Activated gamma-delta T cell treated with Interleukin-2 at 50 U/mL for 16 hours (primary cell): Measurements from ENCODE around the gene SALL4.
"Not testable (repeated sequence)": the region's sequence is repeated elsewhere in the genome, so short reads cannot be mapped to it uniquely, and the experiment has no call there.

Experiments used
- DNase-seq: peaks from one replicate; pipeline ENCODE4 v3.0.0-alpha.2; 2020

Gene SALL4

DNA sequence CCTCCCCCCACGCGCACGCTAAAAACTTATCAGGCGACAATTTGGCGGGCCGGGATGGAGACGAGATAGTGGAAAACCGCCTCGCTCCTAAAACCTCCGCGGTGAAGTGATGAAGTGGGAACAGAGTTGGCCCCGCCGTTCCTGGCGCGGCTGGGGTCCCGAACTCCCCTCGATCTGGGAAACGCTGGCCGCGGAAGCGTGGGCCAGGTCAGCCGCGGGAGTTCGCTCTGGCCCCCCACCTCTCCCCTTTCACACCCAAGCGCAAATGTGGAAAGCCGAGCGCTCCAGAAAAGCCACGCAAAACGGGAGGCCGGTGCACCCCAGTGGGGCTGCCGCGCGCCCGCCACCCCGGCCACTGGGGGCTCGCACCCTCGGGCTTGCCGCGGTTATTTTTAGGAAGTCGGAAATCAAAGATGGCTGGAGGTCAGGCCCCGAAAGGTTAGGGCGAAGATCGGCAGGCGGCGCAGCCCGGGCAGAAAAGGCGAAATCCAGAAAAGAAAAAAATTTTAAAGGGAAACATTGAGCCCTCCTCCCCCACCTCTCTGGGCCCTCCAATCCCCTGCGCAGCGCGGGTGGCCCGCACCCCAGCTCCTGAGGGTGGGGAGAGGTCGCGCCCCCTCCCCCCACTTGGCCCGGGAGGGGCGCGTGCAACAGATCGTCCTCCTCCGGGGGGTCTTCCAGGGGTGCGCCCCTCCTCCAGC is 1.0 kb downstream of the SALL4 start:
- DNase-seq, result no peak

DNA sequence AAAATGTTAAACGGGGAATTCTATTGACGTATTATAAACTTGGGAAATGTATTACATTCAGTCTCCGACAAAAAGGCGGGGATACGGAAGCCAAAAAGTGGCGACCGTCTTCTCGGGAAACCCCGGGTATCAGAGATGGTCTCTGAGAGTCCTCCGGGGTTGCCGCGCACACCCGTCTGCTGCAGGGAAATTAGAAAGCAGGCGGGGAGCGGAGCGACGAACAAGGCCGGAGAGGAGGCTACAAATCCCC is 1.5 kb downstream of the SALL4 start:
- no peak for DNase-seq

DNA sequence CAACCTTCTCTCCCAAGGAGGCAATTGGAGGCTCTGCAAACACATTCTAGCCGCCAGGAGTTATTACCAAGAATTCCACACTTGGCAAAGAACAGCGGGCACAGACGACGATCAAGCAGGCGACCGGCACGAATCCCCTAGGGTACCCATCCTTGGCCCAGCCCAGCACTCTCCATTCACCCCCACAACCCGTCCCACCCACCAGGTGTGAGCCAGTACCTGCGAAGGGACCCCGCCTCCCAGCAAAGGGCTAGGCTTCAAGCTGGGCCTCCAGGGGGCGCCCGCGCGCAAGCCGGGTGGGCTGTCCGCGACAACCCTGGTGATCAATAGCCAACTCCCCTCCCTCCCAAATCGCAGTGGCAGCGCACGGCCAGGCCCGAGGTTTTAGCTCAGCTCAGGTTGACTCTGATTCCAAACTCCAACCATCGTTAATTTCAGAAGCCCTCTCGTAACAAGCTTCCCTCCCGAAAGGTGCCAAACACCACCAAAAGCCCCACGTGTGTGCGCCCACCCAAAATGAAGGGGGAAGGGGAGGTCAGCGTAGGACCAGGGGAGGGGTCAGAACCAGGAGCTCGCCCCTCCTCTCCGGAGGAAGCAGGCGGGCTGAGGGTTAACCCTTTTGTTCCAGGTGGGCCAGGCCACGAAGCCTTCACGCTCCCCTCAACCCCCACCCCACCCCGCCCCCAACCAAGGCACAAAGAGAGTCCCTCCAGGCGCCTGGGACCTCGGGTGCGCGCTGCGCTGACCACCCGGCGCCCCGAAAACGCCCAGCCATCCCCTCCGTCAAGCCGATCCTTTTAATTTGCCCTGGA is 2.1 kb downstream of the SALL4 start:
- peak; percentile 62 for DNase-seq

DNA sequence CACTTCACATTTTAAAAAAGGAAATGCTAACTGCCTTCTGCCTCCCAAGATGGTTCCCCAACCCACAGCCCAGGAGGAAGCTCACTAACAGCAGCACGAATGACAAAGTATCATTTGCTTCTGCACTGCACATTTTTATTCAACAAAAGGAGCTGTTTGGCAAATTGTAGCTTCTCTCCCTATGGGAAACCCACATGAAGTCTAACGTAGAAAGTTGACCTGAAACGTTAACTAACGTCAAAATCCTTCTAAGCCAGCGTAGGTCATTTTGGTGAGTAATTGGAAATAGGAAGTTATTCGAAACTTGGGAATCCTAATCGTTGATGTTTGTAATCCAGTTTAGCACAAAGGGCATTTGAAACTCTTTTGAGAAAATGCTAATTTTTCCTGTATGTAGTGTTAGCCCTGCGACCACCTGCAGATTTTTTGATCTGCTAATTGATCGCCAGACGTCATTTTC is 2.9 kb downstream of the SALL4 start:
- DNase-seq, result no peak

DNA sequence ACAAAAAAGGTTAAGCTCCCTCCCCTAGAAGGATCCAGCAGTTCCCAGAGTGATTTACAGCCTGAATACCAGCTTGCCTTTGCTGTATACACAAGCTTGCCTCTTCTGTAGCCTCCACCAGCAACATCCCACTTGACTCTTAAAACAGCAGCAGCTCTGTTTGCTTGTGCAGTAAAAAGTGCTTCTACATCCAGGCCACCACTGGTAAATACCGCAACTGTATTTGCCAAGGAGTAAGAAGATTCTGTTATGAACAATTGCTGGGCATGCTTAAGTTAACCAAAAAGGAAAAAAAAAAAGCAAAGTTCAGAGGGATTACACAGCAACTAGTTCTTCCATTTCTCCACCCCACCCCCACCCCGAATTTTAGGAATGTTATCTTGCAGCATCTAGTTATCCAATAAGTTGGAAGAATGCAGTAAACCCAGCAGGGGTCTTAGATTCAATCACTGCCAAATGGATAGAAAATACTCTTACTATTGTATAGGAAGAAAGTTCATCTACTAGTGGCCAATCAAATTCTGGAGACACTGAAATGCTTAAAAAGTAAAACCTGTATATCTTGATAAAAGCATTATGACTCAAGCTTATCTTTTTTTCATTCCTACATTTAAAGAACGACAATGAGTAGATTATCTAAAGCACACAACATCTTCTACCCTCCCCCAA is 4.8 kb downstream of the SALL4 start:
- no peak for DNase-seq

DNA sequence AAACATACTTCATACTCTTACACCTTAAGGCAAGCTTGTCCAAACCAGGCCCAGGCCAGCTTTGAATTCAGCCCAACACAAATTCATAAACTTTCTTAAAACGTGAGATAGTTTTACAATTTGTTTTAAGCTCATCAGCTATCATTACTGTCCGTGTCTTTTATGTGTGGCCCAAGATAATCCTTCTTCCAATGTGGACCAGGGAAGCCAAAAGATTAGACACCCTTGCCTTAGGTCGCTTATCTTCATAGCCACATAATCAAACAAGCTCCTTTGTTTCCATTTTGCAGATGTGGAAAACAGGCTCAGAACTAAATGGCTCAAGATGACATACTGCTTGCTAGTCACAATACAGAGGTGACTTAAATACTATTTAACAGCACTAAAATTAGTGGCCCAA is 6.0 kb downstream of the SALL4 start:
- DNase-seq, result no peak

DNA sequence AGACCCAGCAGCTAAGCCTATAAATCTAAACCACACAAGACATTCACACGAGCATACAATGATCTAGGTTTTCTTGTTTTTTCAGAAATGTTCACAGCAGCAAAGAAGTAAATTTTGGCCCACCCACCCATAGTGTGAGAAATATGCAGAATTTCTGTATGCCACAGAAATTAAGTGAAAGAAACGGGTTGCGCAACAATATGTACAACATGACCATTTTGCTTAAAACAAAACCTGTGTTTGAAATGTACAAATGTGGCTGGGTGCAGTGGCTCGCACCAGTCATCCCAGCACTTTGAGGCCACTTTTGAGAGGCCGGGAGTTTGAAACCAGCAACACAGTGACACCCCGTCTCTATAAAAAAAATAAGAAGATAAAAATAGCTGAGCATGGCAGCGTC is 9.4 kb downstream of the SALL4 start:
- no peak for DNase-seq

DNA sequence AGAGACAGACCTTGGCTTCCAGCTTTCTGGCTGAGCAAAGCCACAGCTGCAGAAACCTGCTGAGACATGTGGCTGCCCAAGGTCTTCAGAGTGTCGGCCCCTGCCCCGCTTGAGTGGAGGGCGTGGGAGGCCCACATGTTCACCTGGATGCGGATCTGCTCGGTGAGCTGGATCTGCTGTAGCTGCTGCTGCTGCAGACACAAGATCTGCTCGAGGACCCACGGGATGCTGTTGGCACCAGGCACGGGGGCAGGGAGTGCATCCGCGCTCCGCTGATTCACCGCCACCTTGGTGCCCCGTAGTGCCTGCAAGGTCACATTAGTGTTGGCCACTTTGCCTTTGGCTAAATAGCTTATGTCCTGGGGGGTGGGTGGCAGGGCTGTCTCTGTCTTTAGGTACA is 10.7 kb downstream of the SALL4 start:
- DNase-seq, result no peak

DNA sequence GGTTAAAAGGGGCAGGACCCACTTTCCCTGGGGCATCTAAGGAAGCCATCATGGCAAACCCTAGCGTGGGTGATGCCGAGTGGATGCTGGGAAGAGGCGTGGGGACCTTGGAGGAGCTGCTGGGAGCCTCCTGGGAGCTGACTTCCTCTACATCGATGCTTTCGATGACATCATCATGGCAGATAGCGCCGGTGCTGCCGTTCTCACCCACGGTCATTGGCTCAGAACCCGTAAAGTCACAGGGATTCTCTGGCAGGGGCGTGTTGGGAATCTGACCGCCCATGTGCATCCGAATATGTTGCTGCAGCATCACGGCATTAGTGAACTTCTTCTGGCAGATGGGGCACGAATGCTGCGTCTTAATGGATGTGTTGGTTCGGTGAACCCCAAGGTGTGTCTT is 12.1 kb downstream of the SALL4 start:
- no peak for DNase-seq

DNA sequence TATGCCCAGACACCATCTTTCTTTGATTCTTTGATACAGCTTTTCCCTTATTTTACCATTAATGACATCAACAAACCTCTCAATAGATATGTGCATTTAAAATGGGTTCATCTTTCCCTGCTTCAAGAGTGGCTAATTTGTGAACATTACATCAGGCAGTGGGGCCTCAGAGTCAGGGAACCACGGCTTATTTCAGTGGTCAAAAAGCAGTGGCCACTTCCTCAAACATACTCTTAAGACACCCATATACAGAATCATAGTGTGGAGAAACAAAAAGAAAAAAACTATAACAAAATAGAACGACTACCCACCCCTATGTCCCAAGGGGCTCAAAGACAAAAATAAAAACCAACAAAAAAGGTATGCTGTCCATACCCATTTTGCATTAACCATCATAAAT is 12.9 kb downstream of the SALL4 start:
- DNase-seq, result no peak

DNA sequence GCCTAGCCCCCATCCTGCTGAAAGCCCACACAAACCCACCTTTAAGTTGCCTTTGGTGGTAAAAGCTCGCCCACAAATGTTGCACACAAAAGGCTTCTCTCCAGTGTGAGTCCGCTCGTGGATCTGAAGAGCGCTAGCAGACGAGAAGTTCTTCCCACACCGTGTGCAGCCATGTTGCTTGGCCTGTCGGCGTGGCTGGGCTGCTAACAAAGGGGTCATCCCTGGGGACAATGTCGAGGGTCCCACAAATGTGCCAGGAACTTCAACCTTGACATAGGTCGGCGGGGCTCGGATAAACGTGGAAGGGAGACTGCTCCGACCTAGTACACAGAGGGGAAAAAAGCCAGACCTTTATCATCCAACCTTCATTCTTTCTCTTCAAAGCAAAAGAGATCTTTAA is 13.5 kb downstream of the SALL4 start:
- no peak for DNase-seq

DNA sequence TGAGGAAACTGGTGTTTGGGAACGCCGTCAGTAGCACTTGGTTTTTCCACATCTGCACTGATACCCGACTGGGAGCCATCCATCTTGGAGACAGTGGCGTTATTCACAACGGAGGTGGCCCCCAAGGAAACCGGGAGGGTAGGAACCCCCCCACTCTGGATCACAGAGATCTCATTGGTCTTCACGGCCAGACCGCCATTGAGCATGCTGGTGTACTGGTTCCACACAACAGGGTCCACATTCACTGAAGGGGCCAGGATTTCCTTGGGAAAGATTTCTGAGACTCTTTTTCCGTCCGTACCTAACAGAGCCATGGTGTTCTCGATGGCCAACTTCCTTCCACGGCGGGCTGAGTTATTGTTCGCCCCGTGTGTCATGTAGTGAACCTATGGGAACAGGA is 18.0 kb downstream of the SALL4 start:
- no peak for DNase-seq

DNA sequence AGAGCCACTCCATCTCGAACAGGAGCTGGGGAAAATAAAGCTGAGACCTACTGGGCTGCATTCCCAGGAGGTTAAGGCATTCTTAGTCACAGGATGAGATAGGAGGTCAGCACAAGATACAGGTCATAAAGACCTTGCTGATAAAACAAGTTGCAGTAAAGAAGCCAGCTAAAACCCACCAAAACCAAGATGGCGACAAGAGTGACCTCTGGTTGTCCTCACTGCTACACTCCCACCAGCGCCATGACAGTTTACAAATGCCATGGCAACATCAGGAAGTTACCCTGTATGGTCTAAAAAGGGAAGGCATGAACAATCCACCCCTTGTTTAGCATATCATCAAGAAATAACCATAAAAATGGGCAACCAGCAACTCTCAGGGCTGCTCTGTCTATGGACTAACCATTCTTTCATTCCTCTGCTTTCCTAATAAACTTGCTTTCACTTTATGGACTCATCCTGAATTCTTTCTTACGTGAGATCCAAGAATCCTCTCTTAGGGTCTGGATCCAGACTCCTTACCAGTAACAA is 24.0 kb downstream of the SALL4 start:
- DNase-seq, result not testable (repeated sequence)

DNA sequence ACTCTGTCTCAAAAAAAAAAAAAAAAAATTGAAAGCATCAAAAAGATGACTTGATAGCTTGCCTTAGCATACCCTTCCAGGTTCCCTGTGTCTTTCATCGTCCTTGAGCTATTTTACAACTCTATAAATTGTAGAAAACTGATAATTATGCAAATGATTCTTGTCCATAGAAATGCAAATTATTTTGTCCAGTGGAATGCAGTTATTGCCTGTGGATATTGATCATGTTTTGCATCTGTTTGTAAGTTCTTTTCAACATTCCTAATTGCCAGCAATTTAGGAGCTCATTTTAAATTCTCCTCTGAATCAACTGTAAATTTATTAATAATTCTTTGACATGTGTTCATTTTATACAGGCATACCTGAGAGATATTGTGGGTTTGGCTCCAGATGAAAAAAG is 27.1 kb downstream of the SALL4 start:
- DNase-seq, result no peak

DNA sequence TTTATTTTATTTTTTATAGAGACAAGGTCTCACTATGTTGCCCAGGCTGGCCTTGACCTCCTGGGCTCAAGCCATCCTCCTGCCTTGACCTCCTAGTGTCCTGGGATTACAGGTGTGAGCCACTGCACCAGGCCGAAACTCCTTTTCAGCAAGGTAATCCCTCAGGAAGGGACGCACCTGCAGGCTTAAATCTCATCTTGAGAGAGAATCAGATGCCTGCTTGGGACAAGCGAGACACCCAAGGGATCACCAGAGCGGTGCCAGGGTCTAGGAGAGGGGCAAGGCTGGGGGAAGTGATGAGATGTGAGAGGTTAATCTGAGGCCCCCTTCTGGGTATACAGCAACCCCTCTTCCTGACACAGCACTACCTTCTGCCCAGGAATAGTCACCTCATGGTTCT is 30.1 kb downstream of the SALL4 start:
- DNase-seq, result no peak

DNA sequence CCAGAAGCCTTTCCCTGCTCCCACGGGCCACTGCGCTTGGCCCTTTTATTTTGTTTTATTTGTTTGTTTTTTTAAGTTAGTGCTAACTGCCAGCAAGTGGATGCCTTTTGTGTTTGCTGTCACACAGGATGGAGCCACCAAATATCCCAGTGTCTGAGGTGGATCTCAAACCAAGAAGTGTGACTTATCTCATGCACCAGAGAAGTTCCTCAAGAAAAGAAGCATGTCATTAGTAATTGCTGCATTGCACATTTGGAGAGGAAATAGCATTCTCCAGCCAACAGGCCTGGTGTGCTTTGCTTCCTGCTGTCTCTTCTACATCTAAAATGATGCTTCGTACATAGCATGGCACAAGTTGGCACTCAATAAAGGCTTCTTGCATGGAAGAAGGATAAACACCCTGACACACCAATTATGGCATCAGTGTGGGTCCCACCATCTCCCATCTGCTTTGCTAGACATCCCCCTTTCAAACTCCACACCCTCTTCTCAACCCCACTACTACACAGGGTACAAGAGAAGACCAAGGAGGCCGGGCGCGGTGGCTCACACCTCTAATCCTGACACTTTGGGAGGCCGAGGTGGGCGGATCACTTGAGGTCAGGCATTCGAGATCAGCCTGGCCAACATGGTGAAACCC is 32.2 kb downstream of the SALL4 start:
- DNase-seq, result no peak

DNA sequence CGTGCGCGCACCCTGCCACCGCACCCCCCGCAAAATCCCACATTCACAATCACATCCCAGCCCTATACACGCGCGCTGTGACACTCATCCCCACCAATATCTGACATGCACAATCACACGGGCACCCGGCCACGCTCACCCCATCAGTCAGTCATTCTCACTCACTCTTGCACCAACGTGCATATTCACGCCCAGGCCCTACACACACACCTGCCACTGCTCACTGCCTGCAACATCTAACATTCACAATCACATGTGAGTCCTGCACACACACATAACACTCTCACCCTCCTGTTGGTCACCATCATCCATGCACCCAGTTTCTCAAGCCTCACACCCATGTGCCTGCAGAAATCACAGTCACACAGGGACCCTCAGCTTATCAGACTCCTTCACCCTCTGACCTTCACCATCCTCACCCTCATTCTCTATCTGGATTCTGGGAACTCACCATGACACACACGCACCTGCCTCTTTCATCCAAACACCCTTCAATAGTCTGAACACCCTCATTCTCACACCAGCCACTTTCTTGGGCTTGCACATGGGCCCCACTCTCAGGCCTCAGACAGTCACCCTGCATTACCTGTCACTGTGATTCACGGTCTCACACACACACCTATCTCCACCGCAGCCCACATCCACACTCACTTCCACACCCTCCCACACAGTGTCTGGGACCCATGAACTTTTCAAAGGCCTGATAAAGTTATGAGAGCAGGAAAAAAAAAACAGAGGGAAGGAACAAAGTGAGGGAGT is 33.4 kb downstream of the SALL4 start:
- DNase-seq, result no peak

DNA sequence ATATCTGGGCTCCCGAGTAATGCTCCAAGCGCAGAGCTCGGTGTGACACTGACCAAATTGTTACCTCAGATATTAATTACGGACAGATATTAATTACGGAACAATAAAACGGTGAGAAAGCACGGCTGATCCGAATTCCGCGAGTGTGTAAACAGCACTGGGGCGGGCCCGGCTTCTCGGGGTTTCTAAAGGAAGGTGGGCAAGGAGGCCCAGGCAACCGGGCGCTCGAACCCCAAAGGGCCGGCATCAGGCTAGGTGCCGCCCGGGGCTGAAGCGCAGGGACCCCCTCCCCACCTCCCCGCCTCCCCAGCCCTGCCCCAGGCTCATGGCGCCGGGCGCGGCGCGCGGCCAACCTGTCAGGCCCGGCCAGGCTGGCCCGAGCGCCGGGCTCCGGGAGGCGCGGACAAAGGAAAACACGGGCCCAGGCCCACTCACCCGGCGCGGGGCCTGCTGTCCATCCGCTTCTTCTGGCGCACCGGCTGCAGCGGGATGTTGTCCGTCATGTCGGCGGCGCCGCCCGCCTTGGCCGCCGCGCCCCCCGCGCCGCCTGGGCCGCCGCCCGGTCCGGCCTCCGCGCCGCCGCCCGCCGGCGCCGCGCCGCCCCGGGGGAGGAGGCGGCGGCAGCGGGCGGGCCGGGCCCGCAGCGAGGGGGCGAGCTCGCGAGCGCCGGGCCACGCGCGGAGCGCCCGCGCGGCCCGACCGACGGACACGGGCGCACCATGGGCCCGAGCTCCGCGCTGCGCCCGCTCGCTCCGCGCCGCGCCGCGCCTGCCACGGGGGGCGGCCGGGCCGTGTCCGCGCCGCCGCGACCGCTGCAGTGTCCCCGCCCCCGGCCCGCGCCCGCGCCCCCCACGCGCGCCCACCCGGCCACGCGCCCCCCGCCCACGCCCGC is 34.2 kb downstream of the SALL4 start, which contains the start of gene ATP9A:
ATP9A (minus strand) TSS at position 524 of the 892 bp plus-strand sequence; CDS start at position 503, 21 bp downstream.
- peak; percentile 10 for DNase-seq

DNA sequence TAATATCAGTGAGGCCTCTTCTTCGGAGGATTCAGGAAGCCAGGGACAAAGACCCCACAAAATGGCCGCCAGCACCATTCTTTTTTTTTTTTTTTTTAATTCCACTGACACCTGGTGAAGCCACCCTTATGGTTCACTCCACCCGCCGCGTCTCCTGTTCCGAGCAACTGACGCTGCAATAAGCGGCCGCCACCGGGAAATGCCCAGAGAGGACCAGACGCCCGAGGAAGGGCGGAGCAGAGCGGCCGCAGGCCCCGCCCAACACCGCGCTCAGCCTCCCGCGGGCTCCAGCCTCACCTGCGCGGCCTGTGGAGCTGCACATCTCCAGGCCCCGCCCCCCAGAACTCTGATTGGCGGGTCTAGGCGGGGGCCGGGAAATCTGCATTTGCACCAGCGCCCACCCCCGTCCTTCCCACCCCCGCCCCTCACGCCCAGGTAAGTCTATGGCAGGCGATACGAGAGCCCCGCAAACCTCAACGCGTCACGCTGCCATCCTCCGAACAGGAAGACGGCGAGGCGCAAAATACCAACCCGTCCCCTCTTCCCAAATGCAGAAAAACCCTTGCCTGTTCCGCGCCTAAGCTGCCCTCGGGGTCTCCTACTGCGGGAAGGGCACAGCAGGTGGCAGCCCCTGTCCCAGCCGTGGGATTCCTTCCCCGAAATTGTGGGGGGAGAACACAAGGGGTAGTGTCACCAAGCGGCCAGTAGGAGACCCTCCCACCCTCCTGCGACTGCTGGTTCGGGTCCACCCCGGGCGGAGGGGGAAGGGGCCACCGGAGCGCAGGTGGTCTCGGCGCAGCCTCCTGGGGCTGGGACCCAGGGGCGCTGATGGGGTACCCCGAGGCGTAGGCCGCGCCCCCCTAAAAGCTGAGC is 35.1 kb downstream of the SALL4 start:
- DNase-seq, result peak; percentile 42

DNA sequence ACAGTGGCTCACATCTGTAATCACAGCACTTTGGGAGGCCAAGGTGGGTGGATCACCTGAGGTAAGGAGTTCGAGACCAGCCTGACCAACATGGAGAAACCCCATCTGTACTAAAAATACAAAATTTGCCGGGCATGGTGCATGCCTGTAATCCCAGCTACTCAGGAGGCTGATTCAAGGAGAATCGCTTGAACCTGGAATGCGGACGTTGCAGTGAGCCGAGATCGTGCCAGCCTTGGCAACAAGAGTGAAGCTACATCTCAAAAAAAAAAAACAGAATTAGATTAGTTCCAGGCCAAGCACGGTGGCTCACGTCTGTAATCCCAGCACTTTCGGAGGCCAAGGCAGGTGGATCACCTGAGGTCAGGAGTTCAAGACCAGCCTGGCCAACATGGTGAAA is 36.9 kb downstream of the SALL4 start:
- DNase-seq, result not testable (repeated sequence)
